Mesenchymal stem cell (in vitro differentiated cells and primary cell): ENCODE measurements around the gene MICU1.

ENCODE experiments used
- DNase-seq: peaks from one replicate; pipeline ENCODE4 v3.0.0-alpha.2; 2013
- H2AFZ ChIP-seq: one replicate; pipeline ENCODE4 v1.6.1; 2013; ENCODE audit warnings: low read depth, mild to moderate bottlenecking, control low read depth, inconsistent platforms, low read length, moderate library complexity
- H2AK5ac ChIP-seq: 2 replicates; pipeline ENCODE4 v1.6.1; 2013; ENCODE audit warnings: low read length, moderate library complexity, mild to moderate bottlenecking, inconsistent platforms; ENCODE audit not compliant: severe bottlenecking
- H2BK120ac ChIP-seq: one replicate; pipeline ENCODE4 v1.6.1; 2013; ENCODE audit warnings: low read depth, mild to moderate bottlenecking, inconsistent platforms, low read length, moderate library complexity
- H2BK12ac ChIP-seq, 2 experiments: one replicate each; pipeline ENCODE4 v1.6.1; 2013; ENCODE audit warnings: inconsistent platforms in 2 of 2, low read length in 2 of 2, mild to moderate bottlenecking in 2 of 2, moderate library complexity in 2 of 2, control low read depth in 1 of 2
- H2BK15ac ChIP-seq: one replicate; pipeline ENCODE4 v1.6.1; 2013; ENCODE audit warnings: mild to moderate bottlenecking, low read depth, inconsistent platforms; ENCODE audit not compliant: poor library complexity, severe bottlenecking
- H2BK5ac ChIP-seq: 2 replicates; pipeline ENCODE4 v1.6.1; 2013; ENCODE audit warnings: low read depth, mild to moderate bottlenecking, low read length, control low read depth, inconsistent platforms; ENCODE audit not compliant: poor library complexity, severe bottlenecking
- H3K14ac ChIP-seq, 2 experiments: one replicate each; pipeline ENCODE4 v1.6.1; 2013; ENCODE audit warnings: inconsistent platforms in 2 of 2, low read length in 2 of 2, control low read depth in 1 of 2, mild to moderate bottlenecking in 1 of 2, moderate library complexity in 1 of 2
- H3K18ac ChIP-seq, 2 experiments: one replicate each; pipeline ENCODE4 v1.6.1; 2013; ENCODE audit warnings: inconsistent platforms in 2 of 2, low read length in 2 of 2, control low read depth in 1 of 2, low read depth in 1 of 2, mild to moderate bottlenecking in 1 of 2
- H3K23ac ChIP-seq, 2 experiments: one replicate each; pipeline ENCODE4 v1.6.1; 2013; ENCODE audit warnings: inconsistent platforms in 2 of 2, low read length in 2 of 2, mild to moderate bottlenecking in 2 of 2, moderate library complexity in 2 of 2, control low read depth in 1 of 2
- H3K27ac ChIP-seq: 2 replicates; pipeline ENCODE4 v1.5.1; 2013; ENCODE audit warnings: mild to moderate bottlenecking, moderate library complexity, low read length, control low read depth, inconsistent platforms; ENCODE audit not compliant: poor library complexity, severe bottlenecking
- H3K27me3 ChIP-seq, 2 experiments: 2 replicates each; pipeline versions ENCODE4 v1.6.1 to v1.7.0; 2013; ENCODE audit warnings: low read length in 2 of 2, mild to moderate bottlenecking in 2 of 2, moderate library complexity in 2 of 2, control low read depth in 1 of 2, inconsistent platforms in 1 of 2; ENCODE audit not compliant: control insufficient read depth in 1 of 2, insufficient read depth in 1 of 2
- H3K36me3 ChIP-seq, 2 experiments: 2 replicates each; pipeline versions ENCODE4 v1.6.1 to v1.7.0; 2013; ENCODE audit warnings: low read length in 2 of 2, control low read depth in 1 of 2, inconsistent platforms in 1 of 2, low read depth in 1 of 2, mild to moderate bottlenecking in 1 of 2; ENCODE audit not compliant: insufficient read depth in 2 of 2, control insufficient read depth in 1 of 2
- H3K4ac ChIP-seq, 2 experiments: one replicate each; pipeline ENCODE4 v1.6.1; 2013; ENCODE audit warnings: inconsistent platforms in 2 of 2, low read length in 2 of 2, mild to moderate bottlenecking in 2 of 2, moderate library complexity in 2 of 2, control low read depth in 1 of 2, low read depth in 1 of 2
- H3K4me1 ChIP-seq: 2 replicates; pipeline ENCODE4 v1.6.1; 2013; ENCODE audit warnings: low read depth, low read length, control low read depth; ENCODE audit not compliant: control insufficient read depth, insufficient read depth
- H3K4me2 ChIP-seq: 2 replicates; pipeline ENCODE4 v1.6.1; 2013; ENCODE audit warnings: low read length, mild to moderate bottlenecking, inconsistent platforms; ENCODE audit not compliant: poor library complexity, severe bottlenecking
- H3K4me3 ChIP-seq, 2 experiments: 2 replicates each; pipeline versions ENCODE4 v1.5.1 to v1.7.0; 2013; ENCODE audit warnings: low read length in 2 of 2, mild to moderate bottlenecking in 2 of 2, control low read depth in 1 of 2, low read depth in 1 of 2; ENCODE audit not compliant: insufficient read depth in 1 of 2
- H3K79me1 ChIP-seq: replicated peaks from 2 replicates; pipeline ENCODE4 v1.6.1; 2013; ENCODE audit warnings: mild to moderate bottlenecking, control low read depth, low read length, inconsistent platforms; ENCODE audit not compliant: poor library complexity, severe bottlenecking
- H3K9ac ChIP-seq: 2 replicates; pipeline ENCODE4 v1.7.0; 2013; ENCODE audit warnings: mild to moderate bottlenecking, low read length, moderate library complexity
- H3K9me3 ChIP-seq: 2 replicates; pipeline ENCODE4 v1.7.0; 2013; ENCODE audit warnings: mild to moderate bottlenecking, low read length; ENCODE audit not compliant: control insufficient read depth
- H4K8ac ChIP-seq: one replicate; pipeline ENCODE4 v1.6.1; 2013; ENCODE audit warnings: inconsistent platforms, mild to moderate bottlenecking, low read length, moderate library complexity
- H4K91ac ChIP-seq: one replicate; pipeline ENCODE4 v1.6.1; 2013; ENCODE audit warnings: mild to moderate bottlenecking, low read length, inconsistent platforms
- WGBS: methylation state at CpG from one replicate; pipeline ENCODE4 v1.1.7; 2013; ENCODE audit warnings: mixed read lengths; 5-methylcytosine and 5-hydroxymethylcytosine counted together

MICU1 gene

GRCh38 chr10:72523932-72524396 is 101.9 kb downstream of the MICU1 start:
- no peak overlapping the region for H2BK12ac ChIP-seq
- no peaks in the 10 kb centered on the region for H3K79me1 ChIP-seq
- H3K4me3 ChIP-seq: no peak overlapping the region
- H3K4me1 ChIP-seq: peaks cover 5% of the 10 kb centered on the region
- H2BK15ac ChIP-seq: no peak overlapping the region
- H3K18ac ChIP-seq: no peak overlapping the region
- WGBS: 100% methylated on average over 2 of the region's 3 CpGs
- no peak for DNase-seq
- no peak overlapping the region for H2AK5ac ChIP-seq
- no peak overlapping the region for H4K8ac ChIP-seq
- no peak overlapping the region for H4K91ac ChIP-seq
- H3K4ac ChIP-seq: no peak overlapping the region
- H3K9me3 ChIP-seq: no peaks in the 10 kb centered on the region
- H2AFZ ChIP-seq: no peak overlapping the region
- no peak overlapping the region for H3K14ac ChIP-seq
- no peaks in the 10 kb centered on the region for H3K27me3 ChIP-seq
- no peak overlapping the region for H3K9ac ChIP-seq
- H3K4me2 ChIP-seq: no peak overlapping the region
- H3K27ac ChIP-seq: no peak overlapping the region
- H3K36me3 ChIP-seq: peaks cover 0 to 12% of the 10 kb centered on the region in 2 experiments
- no peak overlapping the region for H2BK5ac ChIP-seq
- H2BK120ac ChIP-seq: no peak overlapping the region
- no peak overlapping the region for H3K23ac ChIP-seq

- no peak overlapping the region for H2BK12ac ChIP-seq
- H2BK5ac ChIP-seq: no peak overlapping the region
- no peak overlapping the region for H3K14ac ChIP-seq
- H3K4me1 ChIP-seq: peaks cover 5% of the 10 kb centered on the region
- no peak for DNase-seq
- H3K9ac ChIP-seq: no peak overlapping the region
- H2BK15ac ChIP-seq: no peak overlapping the region
- no peak overlapping the region for H3K23ac ChIP-seq
- H2AK5ac ChIP-seq: no peak overlapping the region
- H3K27ac ChIP-seq: no peak overlapping the region
- no peak overlapping the region for H3K4me2 ChIP-seq
- H3K18ac ChIP-seq: no peak overlapping the region
- no peak overlapping the region for H4K91ac ChIP-seq
- no peaks in the 10 kb centered on the region for H3K79me1 ChIP-seq
- H3K4me3 ChIP-seq: no peak overlapping the region
- no peak overlapping the region for H2BK120ac ChIP-seq
- no peaks in the 10 kb centered on the region for H3K27me3 ChIP-seq
- no peaks in the 10 kb centered on the region for H3K9me3 ChIP-seq
- no peak overlapping the region for H3K4ac ChIP-seq
- H4K8ac ChIP-seq: no peak overlapping the region
- WGBS: 99% methylated on average over 5 of the region's 5 CpGs
- peaks cover 0 to 17% of the 10 kb centered on the region in 2 experiments for H3K36me3 ChIP-seq
- no peak overlapping the region for H2AFZ ChIP-seq
Measured at GRCh38 chr10:72523062-72523461, 102.8 kb downstream of the MICU1 start.

- no peak overlapping the region for H4K91ac ChIP-seq
- H3K27me3 ChIP-seq: no peaks in the 10 kb centered on the region
- H3K27ac ChIP-seq: no peak overlapping the region
- no peak overlapping the region for H4K8ac ChIP-seq
- H3K79me1 ChIP-seq: no peaks in the 10 kb centered on the region
- no peak overlapping the region for H3K4me2 ChIP-seq
- no peak overlapping the region for H2BK15ac ChIP-seq
- no peak overlapping the region for H2AFZ ChIP-seq
- no peak overlapping the region for H2BK5ac ChIP-seq
- H2BK120ac ChIP-seq: no peak overlapping the region
- no peak overlapping the region for H3K23ac ChIP-seq
- H3K9me3 ChIP-seq: no peaks in the 10 kb centered on the region
- H3K18ac ChIP-seq: no peak overlapping the region
- H2BK12ac ChIP-seq: no peak overlapping the region
- no peak overlapping the region for H3K9ac ChIP-seq
- peaks cover 0 to 16% of the 10 kb centered on the region in 2 experiments for H3K36me3 ChIP-seq
- 94% methylated on average over 6 of the region's 8 CpGs for WGBS
- no peak for DNase-seq
- H3K14ac ChIP-seq: no peak overlapping the region
- no peak overlapping the region for H3K4me3 ChIP-seq
- no peak overlapping the region for H2AK5ac ChIP-seq
- no peaks in the 10 kb centered on the region for H3K4me1 ChIP-seq
- H3K4ac ChIP-seq: no peak overlapping the region
Measured at GRCh38 chr10:72517244-72517643, 108.6 kb downstream of the MICU1 start.

GRCh38 chr10:72515455-72515854 is 110.4 kb downstream of the MICU1 start:
- no CpG with 5 or more reads among the region's 2 CpGs for WGBS
- H3K27ac ChIP-seq: no peak overlapping the region
- H3K9ac ChIP-seq: no peak overlapping the region
- no peak overlapping the region for H2BK15ac ChIP-seq
- no peak overlapping the region for H2AK5ac ChIP-seq
- peaks cover 0 to 12% of the 10 kb centered on the region in 2 experiments for H3K36me3 ChIP-seq
- no peak overlapping the region for H2BK12ac ChIP-seq
- H3K14ac ChIP-seq: no peak overlapping the region
- H3K4ac ChIP-seq: no peak overlapping the region
- no peaks in the 10 kb centered on the region for H3K79me1 ChIP-seq
- H4K8ac ChIP-seq: no peak overlapping the region
- no peaks in the 10 kb centered on the region for H3K9me3 ChIP-seq
- no peaks in the 10 kb centered on the region for H3K27me3 ChIP-seq
- no peaks in the 10 kb centered on the region for H3K4me1 ChIP-seq
- no peak overlapping the region for H3K4me3 ChIP-seq
- no peak overlapping the region for H4K91ac ChIP-seq
- no peak for DNase-seq
- no peak overlapping the region for H3K18ac ChIP-seq
- H3K23ac ChIP-seq: no peak overlapping the region
- H2BK120ac ChIP-seq: no peak overlapping the region
- no peak overlapping the region for H3K4me2 ChIP-seq
- no peak overlapping the region for H2BK5ac ChIP-seq
- H2AFZ ChIP-seq: no peak overlapping the region
